HCT116 (cell line): Measurements from ENCODE around the gene ZFP36. TPM values are rescaled to one million over a fixed set of nuclear protein-coding genes. Genes with fewer than 3 reads are reported as not detected.

Experiments used
- ATAC-seq: fragments of 200-7000 bp; cut with Tn5 transposase; 2 replicates; pipeline ENCODE4 v1.9.1; 2020; ENCODE audit warnings: mild to moderate bottlenecking, moderate library complexity
- BruUV-seq: library from RNA; stranded (reverse); fragments of 400-500 nt; replicated peaks from 2 replicates; lab custom pipeline; 2021; lab: Mats Ljungman, UMichigan
- CTCF ChIA-PET: fragments of 300-600 bp; sonication (Branson Sonifier 250); formaldehyde crosslinking; loops from one replicate; lab custom pipeline; 2021; ENCODE audit warnings: antibody characterized with exemption; lab: Charles Lee
- POLR2A ChIA-PET: fragments of 300-600, 350-600 bp; sonication (Branson Sonifier 250); formaldehyde crosslinking; loops from one replicate; lab custom pipeline; 2021; ENCODE audit warnings: antibody characterized with exemption; lab: Charles Lee
- RAD21 ChIA-PET, 2 experiments: fragments of 300-600 bp; sonication (Branson Sonifier 250); formaldehyde crosslinking; loops; one replicate each; lab custom pipeline; 2023; ENCODE audit warnings: low total read pairs in 2 of 2; ENCODE audit not compliant: uncharacterized antibody in 2 of 2, unreplicated experiment in 2 of 2, low non-redundant PET in 1 of 2; lab: Charles Lee
- DNase-seq: peaks from one replicate; pipeline ENCODE4 v3.0.0-alpha.2; 2010; ENCODE audit warnings: low read depth, low spot score
- H2AFZ ChIP-seq: fragments of 200-600 bp; shearing (Covaris generic), sonication (generic); 2 replicates; pipeline ENCODE4 v1.6.1; 2017; ENCODE audit warnings: low read depth, mixed run types, mixed read lengths, antibody characterized with exemption, low read length; ENCODE audit not compliant: poor library complexity, severe bottlenecking
- H3K27ac ChIP-seq: 2 replicates; pipeline ENCODE4 v1.5.1; 2012; ENCODE audit warnings: low read depth, low read length
- H3K27me3 ChIP-seq: fragments of 200-600 bp; sonication (generic); 2 replicates; pipeline ENCODE4 v1.6.1; 2016; ENCODE audit warnings: mixed run types, low read length, mixed read lengths; ENCODE audit not compliant: insufficient read depth
- H3K36me3 ChIP-seq, 2 experiments: fragments of 200-500 bp in 1 of 2; fragments of 200-600 bp in 1 of 2; sonication (Bioruptor generic) in 1 of 2; sonication (generic) in 1 of 2; 2 replicates each; pipeline versions ENCODE4 v1.5.1 to v1.6.1; 2014 to 2016; ENCODE audit warnings: low read length in 2 of 2, inconsistent platforms in 1 of 2, mixed read lengths in 1 of 2, mixed run types in 1 of 2; ENCODE audit not compliant: insufficient read depth in 2 of 2, control insufficient read depth in 1 of 2
- H3K4me1 ChIP-seq, 2 experiments: fragments of 200-600 bp in 1 of 2; sonication (generic) in 1 of 2; 2 replicates each; pipeline versions ENCODE4 v1.5.1 to v1.6.1; 2012 to 2017; ENCODE audit warnings: low read length in 2 of 2, inconsistent platforms in 1 of 2, mild to moderate bottlenecking in 1 of 2, mixed read lengths in 1 of 2, mixed run types in 1 of 2, moderate library complexity in 1 of 2; ENCODE audit not compliant: insufficient read depth in 2 of 2, control insufficient read depth in 1 of 2
- H3K4me2 ChIP-seq: fragments of 200-600 bp; sonication (generic); 2 replicates; pipeline ENCODE4 v1.6.1; 2017; ENCODE audit warnings: mixed run types, low read length, mixed read lengths
- H3K4me3 ChIP-seq, 2 experiments: fragments of 200-600 bp in 1 of 2; sonication (generic) in 1 of 2; replicated peaks in 1 of 2; 2 replicates each; pipeline ENCODE4 v1.5.1; 2011 to 2016; ENCODE audit warnings: low read length in 2 of 2, control low read depth in 1 of 2, low read depth in 1 of 2, mild to moderate bottlenecking in 1 of 2, mixed read lengths in 1 of 2, mixed run types in 1 of 2
- H3K79me2 ChIP-seq: fragments of 200-600 bp; sonication (generic); 2 replicates; pipeline ENCODE4 v1.6.1; 2017; ENCODE audit warnings: mild to moderate bottlenecking, mixed run types, low read length, moderate library complexity, mixed read lengths; ENCODE audit not compliant: insufficient read depth
- H3K9ac ChIP-seq: fragments of 200-600 bp; sonication (generic); 2 replicates; pipeline ENCODE4 v1.6.1; 2016; ENCODE audit warnings: low read length, mixed read lengths
- H3K9me2 ChIP-seq: fragments of 200-600 bp; sonication (generic), shearing (Covaris generic); 2 replicates; pipeline ENCODE4 v1.6.1; 2017; ENCODE audit warnings: mixed run types, mild to moderate bottlenecking, moderate library complexity; ENCODE audit not compliant: insufficient read depth
- H3K9me3 ChIP-seq, 2 experiments: fragments of 200-500 bp in 1 of 2; fragments of 200-600 bp in 1 of 2; sonication (Bioruptor generic) in 1 of 2; sonication (generic) in 1 of 2; 2 replicates each; pipeline ENCODE4 v1.6.1; 2014 to 2017; ENCODE audit warnings: low read length in 2 of 2, mixed read lengths in 2 of 2, inconsistent platforms in 1 of 2, low read depth in 1 of 2, mild to moderate bottlenecking in 1 of 2, mixed run types in 1 of 2, moderate library complexity in 1 of 2; ENCODE audit not compliant: control insufficient read depth in 1 of 2, insufficient read depth in 1 of 2
- H4K20me1 ChIP-seq: fragments of 200-600 bp; sonication (generic), shearing (Covaris generic); 2 replicates; pipeline ENCODE4 v1.6.1; 2017; ENCODE audit warnings: mixed run types, mild to moderate bottlenecking, moderate library complexity; ENCODE audit not compliant: insufficient read depth
- CBX3 ChIP-seq: IDR thresholded peaks from 2 replicates; pipeline ENCODE4 v1.6.1; 2012; ENCODE audit warnings: low read depth
- POLR2AphosphoS5 ChIP-seq: IDR thresholded peaks from 2 replicates; pipeline ENCODE4 v1.6.1; 2011; ENCODE audit warnings: mild to moderate bottlenecking, low read depth, low read length, moderate library complexity
- SIN3A ChIP-seq: IDR thresholded peaks from 2 replicates; pipeline ENCODE4 v1.6.1; 2012; ENCODE audit warnings: low read depth
- YY1 ChIP-seq: IDR thresholded peaks from 2 replicates; pipeline ENCODE4 v1.6.1; 2011; ENCODE audit warnings: low read length, low read depth, moderate library complexity, mild to moderate bottlenecking; ENCODE audit not compliant: insufficient replicate concordance; ENCODE audit errors: extremely low read depth
- ZFX ChIP-seq: fragments of 450-650 bp; IDR thresholded peaks from 2 replicates; pipeline ENCODE4 v1.6.1; 2017
- ZNF274 ChIP-seq: fragments of 200-500 bp; sonication (Bioruptor generic); IDR thresholded peaks from 2 replicates; pipeline ENCODE4 v1.6.1; 2014; ENCODE audit warnings: mild to moderate bottlenecking, low read depth, low read length, inconsistent platforms
- intact Hi-C: fragments of 100-400 bp; cut with micrococcal nuclease; formaldehyde crosslinking; loops from 2 replicates; pipeline ENCODE4 v1.10.0; 2022
- total RNA-seq: library from RNA; stranded (reverse); gene quantifications from one replicate; pipeline ENCODE4 v1.2.1, GENCODE V29; 2021; ENCODE audit not compliant: unreplicated experiment
- TF ChIP-seq, protein P1 (sequence below): IDR thresholded peaks from 2 replicates; pipeline ENCODE4 v1.6.1; 2012
- TF ChIP-seq, protein P2 (sequence below): IDR thresholded peaks from 2 replicates; pipeline ENCODE4 v1.6.1; 2012
- TF ChIP-seq, protein P3 (sequence below): IDR thresholded peaks from 2 replicates; pipeline ENCODE4 v1.6.1; 2011; ENCODE audit warnings: mild to moderate bottlenecking, low read length, moderate library complexity; ENCODE audit not compliant: insufficient replicate concordance; ENCODE audit errors: extremely low read depth

ZFP36 gene
- total RNA-seq, 1 experiment from 2014 or later, result 131 TPM

DNA sequence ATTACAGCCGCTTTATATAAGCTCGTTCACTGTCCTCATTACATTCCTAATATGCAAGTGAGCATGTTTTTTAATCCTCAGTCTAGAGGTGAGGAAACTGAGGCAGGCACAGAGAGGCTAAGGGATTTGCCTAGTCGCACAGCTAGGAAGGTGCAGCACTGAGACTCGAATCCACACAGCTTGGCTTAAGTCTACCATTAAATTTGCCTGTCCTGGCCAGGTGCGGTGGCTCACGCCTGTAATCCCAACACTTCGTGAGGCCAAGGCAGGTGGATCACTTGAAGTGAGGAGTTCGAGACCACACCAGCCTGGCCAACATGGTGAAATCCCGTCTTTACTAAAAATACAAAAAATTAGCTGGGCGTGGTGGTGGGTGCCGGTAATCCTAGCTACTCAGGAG is 21.1 kb downstream of the ZFP36 start:
- Histone ChIP-seq H3K9ac (peak overlapping the region; percentile 61), H3K4me1 (peaks cover 49 to 53% of the 10 kb centered on the region in 2 experiments), H3K9me2 (no peaks in the 10 kb centered on the region), H3K27me3 (no peaks in the 10 kb centered on the region), H3K9me3 (no peaks in the 10 kb centered on the region), H3K36me3 (peaks cover 4 to 5% of the 10 kb centered on the region in 2 experiments; a peak in 3 of 4 replicates), H2AFZ (no peak overlapping the region), H3K4me2 (peak overlapping the region; percentile 59), H3K79me2 (peaks cover 5% of the 10 kb centered on the region; the same call in 1 of the 2 replicates), H3K27ac (peak overlapping the region; percentile 77; the same call in 1 of the 2 replicates), H3K4me3 (no peak overlapping the region), H4K20me1 (no peaks in the 10 kb centered on the region; the same call in 1 of the 2 replicates)
- POLR2A ChIA-PET, result interaction anchor here (0.7 to 6.0 kb wide), 5 partner anchors 8 to 24 kb away, joined by 3 to 33 read pairs (median 4); partner anchors contain the start of genes RPS16 and ZFP36
- DNase-seq (no peak), ATAC-seq (no peak)
- RAD21 ChIA-PET, result no interaction called here
- no peak for TF ChIP-seq POLR2AphosphoS5
- no peak for TF ChIP-seq ZNF274
- TF ChIP-seq YY1, result no peak
- no peak for TF ChIP-seq CBX3
- TF ChIP-seq, protein P1, sequence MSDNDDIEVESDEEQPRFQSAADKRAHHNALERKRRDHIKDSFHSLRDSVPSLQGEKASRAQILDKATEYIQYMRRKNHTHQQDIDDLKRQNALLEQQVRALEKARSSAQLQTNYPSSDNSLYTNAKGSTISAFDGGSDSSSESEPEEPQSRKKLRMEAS, result no peak
- no peak for TF ChIP-seq ZFX
- no peak for TF ChIP-seq SIN3A
- TF ChIP-seq, protein P2, sequence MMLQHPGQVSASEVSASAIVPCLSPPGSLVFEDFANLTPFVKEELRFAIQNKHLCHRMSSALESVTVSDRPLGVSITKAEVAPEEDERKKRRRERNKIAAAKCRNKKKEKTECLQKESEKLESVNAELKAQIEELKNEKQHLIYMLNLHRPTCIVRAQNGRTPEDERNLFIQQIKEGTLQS, result no peak
- TF ChIP-seq, protein P3, sequence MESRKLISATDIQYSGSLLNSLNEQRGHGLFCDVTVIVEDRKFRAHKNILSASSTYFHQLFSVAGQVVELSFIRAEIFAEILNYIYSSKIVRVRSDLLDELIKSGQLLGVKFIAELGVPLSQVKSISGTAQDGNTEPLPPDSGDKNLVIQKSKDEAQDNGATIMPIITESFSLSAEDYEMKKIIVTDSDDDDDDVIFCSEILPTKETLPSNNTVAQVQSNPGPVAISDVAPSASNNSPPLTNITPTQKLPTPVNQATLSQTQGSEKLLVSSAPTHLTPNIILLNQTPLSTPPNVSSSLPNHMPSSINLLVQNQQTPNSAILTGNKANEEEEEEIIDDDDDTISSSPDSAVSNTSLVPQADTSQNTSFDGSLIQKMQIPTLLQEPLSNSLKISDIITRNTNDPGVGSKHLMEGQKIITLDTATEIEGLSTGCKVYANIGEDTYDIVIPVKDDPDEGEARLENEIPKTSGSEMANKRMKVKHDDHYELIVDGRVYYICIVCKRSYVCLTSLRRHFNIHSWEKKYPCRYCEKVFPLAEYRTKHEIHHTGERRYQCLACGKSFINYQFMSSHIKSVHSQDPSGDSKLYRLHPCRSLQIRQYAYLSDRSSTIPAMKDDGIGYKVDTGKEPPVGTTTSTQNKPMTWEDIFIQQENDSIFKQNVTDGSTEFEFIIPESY, result no peak
- no TSS peak for BruUV-seq
- CTCF ChIA-PET, result interaction anchor here (1.3 to 1.4 kb wide), 2 partner anchors 13 to 29 kb away, joined by 5 read pairs; no protein-coding TSS in a partner anchor
- intact Hi-C loops, result no loop called here
